Loucy (cell line): ENCODE measurements around the gene F12.

Experiments
- CTCF ChIP-seq: fragments of 200-600 bp; sonication (generic); conservative IDR thresholded peaks from 2 replicates; pipeline ENCODE4 v1.5.1; 2014; ENCODE audit warnings: mild to moderate bottlenecking, antibody characterized with exemption, low read length
- EZH2phosphoT487 ChIP-seq: fragments of 200-600 bp; IDR thresholded peaks from 2 replicates; pipeline ENCODE4 v1.6.1; 2018; ENCODE audit warnings: antibody characterized with exemption, mild to moderate bottlenecking, moderate library complexity, borderline replicate concordance

- TF ChIP-seq CTCF: no peak
- TF ChIP-seq EZH2phosphoT487: no peak
Measured at GRCh38 chr5:177396078-177396477, 13.3 kb downstream of the F12 start.
